SK-N-SH (cell line): ENCODE results near the gene RAP1B. TPM values are rescaled to one million over a fixed set of nuclear protein-coding genes. Genes with fewer than 3 reads are reported as not detected.

Source experiments
- CTCF ChIA-PET: fragments of 300-600, 350-600 bp; formaldehyde crosslinking; extraction: SDS; loops from one replicate; lab custom pipeline; 2021; lab: Yijun Ruan, JAX
- POLR2A ChIA-PET: fragments of 350-600 bp; sonication (Branson Sonifier 250); formaldehyde crosslinking; extraction: SDS; loops from one replicate; lab custom pipeline; 2020; ENCODE audit warnings: antibody characterized with exemption, inconsistent platforms; lab: Yijun Ruan, JAX
- DNase-seq: peaks from one replicate; pipeline ENCODE4 v3.0.0; 2012
- H2AFZ ChIP-seq: fragments of 200-600 bp; sonication (generic); 2 replicates; pipeline ENCODE4 v1.8.1; 2016; ENCODE audit warnings: antibody characterized with exemption, mild to moderate bottlenecking, low read depth
- H3F3A ChIP-seq: fragments of 200-600 bp; sonication (generic); replicated peaks from 2 replicates; pipeline ENCODE3; 2016; ENCODE audit warnings: antibody characterized with exemption, mild to moderate bottlenecking; ENCODE audit not compliant: insufficient read depth
- H3K27ac ChIP-seq, 2 experiments: fragments of 200-500 bp in 1 of 2; fragments of 200-600 bp in 1 of 2; sonication (Bioruptor generic) in 1 of 2; sonication (generic), shearing (Covaris generic) in 1 of 2; 2 replicates each; pipeline versions ENCODE4 v1.5.1 to v1.6.1; 2014 to 2016; ENCODE audit warnings: low read depth in 2 of 2, inconsistent platforms in 1 of 2, low read length in 1 of 2, mild to moderate bottlenecking in 1 of 2, mixed read lengths in 1 of 2
- H3K27me3 ChIP-seq: fragments of 200-600 bp; sonication (generic), shearing (Covaris generic); 2 replicates; pipeline ENCODE4 v1.6.1; 2016; ENCODE audit warnings: mixed run types; ENCODE audit not compliant: insufficient read depth
- H3K36me3 ChIP-seq, 2 experiments: fragments of 200-500 bp in 1 of 2; fragments of 200-600 bp in 1 of 2; sonication (Bioruptor generic) in 1 of 2; sonication (generic) in 1 of 2; replicated peaks in 1 of 2; 2 replicates each; pipeline versions ENCODE3 to v1.5.1; 2014 to 2016; ENCODE audit warnings: low read length in 1 of 2, mild to moderate bottlenecking in 1 of 2; ENCODE audit not compliant: insufficient read depth in 2 of 2, control insufficient read depth in 1 of 2
- H3K4me1 ChIP-seq, 2 experiments: fragments of 200-500 bp in 1 of 2; fragments of 200-600 bp in 1 of 2; sonication (Bioruptor generic) in 1 of 2; sonication (generic), shearing (Covaris generic) in 1 of 2; 2 replicates each; pipeline versions ENCODE4 v1.5.1 to v1.6.1; 2014 to 2016; ENCODE audit warnings: low read depth in 1 of 2, low read length in 1 of 2, mixed run types in 1 of 2; ENCODE audit not compliant: insufficient read depth in 2 of 2, control insufficient read depth in 1 of 2
- H3K4me2 ChIP-seq: fragments of 200-600 bp; sonication (generic), shearing (Covaris generic); 2 replicates; pipeline ENCODE4 v1.6.1; 2017; ENCODE audit warnings: mixed run types
- H3K4me3 ChIP-seq, 2 experiments: fragments of 200-500 bp in 1 of 2; fragments of 200-600 bp in 1 of 2; sonication (Bioruptor generic) in 1 of 2; sonication (generic), shearing (Covaris generic) in 1 of 2; 2 replicates each; pipeline versions ENCODE4 v1.5.1 to v1.8.1; 2014 to 2016; ENCODE audit warnings: low read depth in 2 of 2, inconsistent platforms in 1 of 2, low read length in 1 of 2, mild to moderate bottlenecking in 1 of 2, mixed read lengths in 1 of 2, moderate library complexity in 1 of 2
- H3K79me2 ChIP-seq: fragments of 200-600 bp; sonication (generic); 2 replicates; pipeline ENCODE4 v1.8.1; 2017; ENCODE audit warnings: mild to moderate bottlenecking; ENCODE audit not compliant: insufficient read depth
- H3K9ac ChIP-seq: fragments of 200-600 bp; sonication (generic); 2 replicates; pipeline ENCODE4 v1.6.1; 2017; ENCODE audit warnings: mixed run types
- H3K9me2 ChIP-seq: fragments of 200-600 bp; sonication (generic); 2 replicates; pipeline ENCODE4 v1.6.1; 2017; ENCODE audit warnings: mixed run types
- H3K9me3 ChIP-seq: fragments of 200-600 bp; sonication (generic); 2 replicates; pipeline ENCODE4 v1.6.1; 2017; ENCODE audit warnings: mixed run types, mild to moderate bottlenecking, moderate library complexity
- H4K20me1 ChIP-seq: fragments of 200-600 bp; sonication (generic); 2 replicates; pipeline ENCODE4 v1.6.1; 2017; ENCODE audit warnings: mild to moderate bottlenecking, mixed run types; ENCODE audit not compliant: insufficient read depth
- CHD2 ChIP-seq: fragments of 150-350 bp; IDR thresholded peaks from 2 replicates; pipeline ENCODE4 v1.6.1; 2018; ENCODE audit warnings: low read length; ENCODE audit not compliant: partially characterized antibody
- ELF1 ChIP-seq: IDR thresholded peaks from 2 replicates; pipeline ENCODE4 v1.4.0; 2012
- EP300 ChIP-seq, 2 experiments: IDR thresholded peaks; 2 replicates each; pipeline versions ENCODE4 v1.4.0 to v1.6.1; 2012; ENCODE audit warnings: borderline replicate concordance in 1 of 2, low read depth in 1 of 2, low read length in 1 of 2
- GABPA ChIP-seq: IDR thresholded peaks from 2 replicates; pipeline ENCODE4 v1.4.0; 2012; ENCODE audit warnings: low read depth, mild to moderate bottlenecking
- MAX ChIP-seq: IDR thresholded peaks from 2 replicates; pipeline ENCODE4 v1.4.0; 2012; ENCODE audit warnings: low read depth
- MEF2A ChIP-seq: IDR thresholded peaks from 2 replicates; pipeline ENCODE4 v1.4.0; 2012; ENCODE audit warnings: low read depth, borderline replicate concordance
- MXI1 ChIP-seq: IDR thresholded peaks from 2 replicates; pipeline ENCODE4 v1.6.1; 2012; ENCODE audit warnings: mild to moderate bottlenecking, low read depth, low read length, improper control_type of control experiment
- NFIC ChIP-seq: IDR thresholded peaks from 2 replicates; pipeline ENCODE4 v1.4.0; 2012; ENCODE audit warnings: borderline replicate concordance
- NRF1 ChIP-seq: IDR thresholded peaks from 2 replicates; pipeline ENCODE4 v1.6.1; 2012; ENCODE audit warnings: low read depth, mild to moderate bottlenecking, low read length
- RAD21 ChIP-seq: IDR thresholded peaks from 2 replicates; pipeline ENCODE4 v1.6.1; 2012; ENCODE audit warnings: mild to moderate bottlenecking, low read length
- TAF1 ChIP-seq: IDR thresholded peaks from 2 replicates; pipeline ENCODE4 v1.6.1; 2012; ENCODE audit warnings: low read depth, mild to moderate bottlenecking, low read length, moderate library complexity, borderline replicate concordance
- USF2 ChIP-seq: fragments of 150-350 bp; IDR thresholded peaks from 2 replicates; pipeline ENCODE4 v1.6.1; 2017; ENCODE audit warnings: antibody characterized with exemption, low read length, low read depth, borderline replicate concordance
- YY1 ChIP-seq: IDR thresholded peaks from 2 replicates; pipeline ENCODE4 v1.4.0; 2012; ENCODE audit warnings: low read depth, mild to moderate bottlenecking
- ZBTB33 ChIP-seq: IDR thresholded peaks from 2 replicates; pipeline ENCODE4 v1.4.0; 2012; ENCODE audit warnings: low read depth, borderline replicate concordance
- WGBS: methylation state at CpG from one replicate; pipeline ENCODE4 v1.1.6; 2017; ENCODE audit warnings: low lambda C conversion rate; 5-methylcytosine and 5-hydroxymethylcytosine counted together
- polyA plus RNA-seq, 3 experiments: library from polyadenylated mRNA; depleted of rRNA; stranded (reverse); fragments of >200 nt; gene quantifications; 2 replicates each; pipeline ENCODE4 v1.2.3, GENCODE V29; 2012
- TF ChIP-seq, protein P1 (sequence below): IDR thresholded peaks from 2 replicates; pipeline ENCODE4 v1.6.1; 2012; ENCODE audit warnings: mild to moderate bottlenecking, low read depth, low read length, moderate library complexity
- TF ChIP-seq, protein P2 (sequence below): IDR thresholded peaks from 2 replicates; pipeline ENCODE4 v1.4.0; 2012; ENCODE audit warnings: low read depth, borderline replicate concordance

RAP1B gene
- polyA plus RNA-seq, 1 of the 3 experiments (the other 2 are of a cell fraction), result 128 TPM

DNA sequence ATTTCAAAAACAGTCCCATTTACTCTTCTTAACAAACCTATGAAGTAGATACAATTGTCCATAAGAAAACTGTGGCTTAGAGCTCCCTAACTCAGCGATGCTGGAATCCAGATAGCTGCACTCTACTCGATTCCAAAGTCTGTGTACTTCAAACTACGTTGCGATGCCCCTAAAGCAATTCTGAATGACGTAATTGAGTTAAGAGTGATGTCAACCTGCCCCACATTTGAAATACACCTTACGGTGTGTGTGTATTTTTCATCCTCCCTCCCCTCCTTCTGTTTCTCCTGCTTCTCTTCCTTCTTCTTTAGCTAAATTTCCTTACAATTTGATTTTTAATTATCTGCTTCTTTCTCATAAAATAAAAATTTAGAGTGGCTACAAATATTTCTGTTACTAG is 31.9 kb upstream of the RAP1B start:
- no peak for DNase-seq
- Histone ChIP-seq H3K4me2 (no peak overlapping the region), H3K9ac (no peak overlapping the region), H3K27ac (no peak overlapping the region), H3K9me2 (no peaks in the 10 kb centered on the region), H3K4me1 (no peaks in the 10 kb centered on the region), H4K20me1 (no peaks in the 10 kb centered on the region), H3K4me3 (no peak overlapping the region), H3K79me2 (no peaks in the 10 kb centered on the region), H2AFZ (no peak overlapping the region), H3K27me3 (no peaks in the 10 kb centered on the region), H3F3A (peaks cover 3% of the 10 kb centered on the region), H3K9me3 (no peaks in the 10 kb centered on the region), H3K36me3 (no peaks in the 10 kb centered on the region)
- ChIA-PET POLR2A (no interaction called here), CTCF (no interaction called here)
- TF ChIP-seq, protein P1, sequence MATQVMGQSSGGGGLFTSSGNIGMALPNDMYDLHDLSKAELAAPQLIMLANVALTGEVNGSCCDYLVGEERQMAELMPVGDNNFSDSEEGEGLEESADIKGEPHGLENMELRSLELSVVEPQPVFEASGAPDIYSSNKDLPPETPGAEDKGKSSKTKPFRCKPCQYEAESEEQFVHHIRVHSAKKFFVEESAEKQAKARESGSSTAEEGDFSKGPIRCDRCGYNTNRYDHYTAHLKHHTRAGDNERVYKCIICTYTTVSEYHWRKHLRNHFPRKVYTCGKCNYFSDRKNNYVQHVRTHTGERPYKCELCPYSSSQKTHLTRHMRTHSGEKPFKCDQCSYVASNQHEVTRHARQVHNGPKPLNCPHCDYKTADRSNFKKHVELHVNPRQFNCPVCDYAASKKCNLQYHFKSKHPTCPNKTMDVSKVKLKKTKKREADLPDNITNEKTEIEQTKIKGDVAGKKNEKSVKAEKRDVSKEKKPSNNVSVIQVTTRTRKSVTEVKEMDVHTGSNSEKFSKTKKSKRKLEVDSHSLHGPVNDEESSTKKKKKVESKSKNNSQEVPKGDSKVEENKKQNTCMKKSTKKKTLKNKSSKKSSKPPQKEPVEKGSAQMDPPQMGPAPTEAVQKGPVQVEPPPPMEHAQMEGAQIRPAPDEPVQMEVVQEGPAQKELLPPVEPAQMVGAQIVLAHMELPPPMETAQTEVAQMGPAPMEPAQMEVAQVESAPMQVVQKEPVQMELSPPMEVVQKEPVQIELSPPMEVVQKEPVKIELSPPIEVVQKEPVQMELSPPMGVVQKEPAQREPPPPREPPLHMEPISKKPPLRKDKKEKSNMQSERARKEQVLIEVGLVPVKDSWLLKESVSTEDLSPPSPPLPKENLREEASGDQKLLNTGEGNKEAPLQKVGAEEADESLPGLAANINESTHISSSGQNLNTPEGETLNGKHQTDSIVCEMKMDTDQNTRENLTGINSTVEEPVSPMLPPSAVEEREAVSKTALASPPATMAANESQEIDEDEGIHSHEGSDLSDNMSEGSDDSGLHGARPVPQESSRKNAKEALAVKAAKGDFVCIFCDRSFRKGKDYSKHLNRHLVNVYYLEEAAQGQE, result no peak
- TF ChIP-seq MAX (no peak), MXI1 (no peak)
- WGBS, result 86% methylated on average over 6 of the region's 6 CpGs

DNA sequence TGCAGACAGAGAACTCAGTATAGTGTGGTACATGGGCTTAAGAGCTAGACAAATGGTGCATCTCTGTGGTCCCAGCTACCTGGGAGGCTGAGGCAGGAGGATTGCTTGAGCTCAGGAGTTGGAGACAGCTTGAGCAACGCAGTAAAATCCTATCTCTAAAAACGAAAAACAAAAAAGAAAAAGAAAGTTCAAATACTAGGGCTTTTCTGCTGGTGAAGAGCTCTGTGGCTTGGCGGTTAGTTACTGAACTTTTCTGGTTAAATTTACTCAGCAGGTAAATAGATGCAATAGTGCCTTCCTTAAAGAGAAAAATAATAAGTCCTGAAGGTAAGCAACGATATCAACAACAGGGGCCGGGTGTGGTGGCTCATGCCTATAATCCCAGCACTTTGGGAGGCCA is 31.4 kb upstream of the RAP1B start:
- no peaks in the 10 kb centered on the region for H3K9me3 ChIP-seq
- no peaks in the 10 kb centered on the region for H3K79me2 ChIP-seq
- no peaks in the 10 kb centered on the region for H3K36me3 ChIP-seq
- no peak overlapping the region for H3K9ac ChIP-seq
- H2AFZ ChIP-seq, result no peak overlapping the region
- H4K20me1 ChIP-seq, result no peaks in the 10 kb centered on the region
- H3F3A ChIP-seq, result peaks cover 6% of the 10 kb centered on the region
- H3K4me2 ChIP-seq, result no peak overlapping the region
- DNase-seq, result no peak
- WGBS, result 70% methylated on average over 5 of the region's 5 CpGs
- H3K4me1 ChIP-seq, result no peaks in the 10 kb centered on the region
- no peaks in the 10 kb centered on the region for H3K27me3 ChIP-seq
- no peak overlapping the region for H3K4me3 ChIP-seq
- H3K9me2 ChIP-seq, result no peaks in the 10 kb centered on the region
- H3K27ac ChIP-seq, result no peak overlapping the region
- CTCF ChIA-PET, result interaction anchor here (0.6 kb wide), 1 partner anchor 11 kb away, joined by 3 read pairs; no protein-coding TSS in a partner anchor
- POLR2A ChIA-PET, result no interaction called here
- TF ChIP-seq ELF1 (no peak), GABPA (no peak), YY1 (no peak), USF2 (no peak), CHD2 (no peak), RAD21 (no peak), TAF1 (no peak), EP300 (IDR thresholded peaks at IDR 0.05; ENCODE audit: borderline replicate concordance in 1 of 2, low read depth in 1 of 2, low read length in 1 of 2) (no peak), ZBTB33 (no peak), MXI1 (no peak), NRF1 (no peak), NFIC (no peak), MEF2A (no peak)
- TF ChIP-seq, protein P2, sequence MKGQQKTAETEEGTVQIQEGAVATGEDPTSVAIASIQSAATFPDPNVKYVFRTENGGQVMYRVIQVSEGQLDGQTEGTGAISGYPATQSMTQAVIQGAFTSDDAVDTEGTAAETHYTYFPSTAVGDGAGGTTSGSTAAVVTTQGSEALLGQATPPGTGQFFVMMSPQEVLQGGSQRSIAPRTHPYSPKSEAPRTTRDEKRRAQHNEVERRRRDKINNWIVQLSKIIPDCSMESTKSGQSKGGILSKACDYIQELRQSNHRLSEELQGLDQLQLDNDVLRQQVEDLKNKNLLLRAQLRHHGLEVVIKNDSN, result no peak
